Right lobe of liver (tissue), 4 donors: ENCODE data around the gene ZEB1.

ENCODE experiments used
- POLR2A ChIP-seq: fragments of 450-650 bp; IDR thresholded peaks from one replicate; pipeline ENCODE4 v1.6.1; 2017; ENCODE audit warnings: antibody characterized with exemption, mild to moderate bottlenecking
- TF ChIP-seq, protein P1 (sequence below), 4 donors: fragments of 200-600 bp in 3 of 4; fragments of 450-650 bp in 1 of 4; IDR thresholded peaks; one replicate each; pipeline versions ENCODE4 v1.5.1 to v1.8.0; 2016 to 2022; ENCODE audit warnings: antibody characterized with exemption in 4 of 4, mild to moderate bottlenecking in 2 of 4
- donor health status: DM: no; HTN: no; CAD: no.
- donor health status: DM: no; HTN: no; CAD: no.
- donor health status: DM: no; HTN: yes; CAD: no.

DNA sequence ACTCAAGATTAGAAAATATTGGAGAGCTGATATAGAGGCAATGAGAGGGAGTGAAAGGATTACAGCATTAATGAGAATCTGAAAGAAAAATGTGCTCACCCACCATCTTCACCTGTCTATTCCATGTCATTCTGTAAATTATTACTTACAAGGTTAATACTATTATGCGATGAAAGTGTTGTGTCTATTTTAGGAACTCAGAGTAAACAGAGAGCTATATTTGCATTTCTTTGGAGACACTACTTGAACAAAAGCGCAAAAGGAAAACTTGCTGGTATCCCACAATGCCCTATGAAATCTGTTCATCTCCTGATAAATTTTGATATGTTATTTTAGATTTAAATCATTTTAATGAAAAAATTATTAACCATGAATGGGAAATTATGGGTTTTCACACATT lies 196.1 kb downstream of the ZEB1 start:
- no peak for TF ChIP-seq POLR2A
- TF ChIP-seq, protein P1, sequence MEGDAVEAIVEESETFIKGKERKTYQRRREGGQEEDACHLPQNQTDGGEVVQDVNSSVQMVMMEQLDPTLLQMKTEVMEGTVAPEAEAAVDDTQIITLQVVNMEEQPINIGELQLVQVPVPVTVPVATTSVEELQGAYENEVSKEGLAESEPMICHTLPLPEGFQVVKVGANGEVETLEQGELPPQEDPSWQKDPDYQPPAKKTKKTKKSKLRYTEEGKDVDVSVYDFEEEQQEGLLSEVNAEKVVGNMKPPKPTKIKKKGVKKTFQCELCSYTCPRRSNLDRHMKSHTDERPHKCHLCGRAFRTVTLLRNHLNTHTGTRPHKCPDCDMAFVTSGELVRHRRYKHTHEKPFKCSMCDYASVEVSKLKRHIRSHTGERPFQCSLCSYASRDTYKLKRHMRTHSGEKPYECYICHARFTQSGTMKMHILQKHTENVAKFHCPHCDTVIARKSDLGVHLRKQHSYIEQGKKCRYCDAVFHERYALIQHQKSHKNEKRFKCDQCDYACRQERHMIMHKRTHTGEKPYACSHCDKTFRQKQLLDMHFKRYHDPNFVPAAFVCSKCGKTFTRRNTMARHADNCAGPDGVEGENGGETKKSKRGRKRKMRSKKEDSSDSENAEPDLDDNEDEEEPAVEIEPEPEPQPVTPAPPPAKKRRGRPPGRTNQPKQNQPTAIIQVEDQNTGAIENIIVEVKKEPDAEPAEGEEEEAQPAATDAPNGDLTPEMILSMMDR (IDR thresholded peaks at IDR 0.05) = no peak
